Esophagus muscularis mucosa (tissue), 4 donors: Measurements from ENCODE around the gene SYCP2.

Experiments
- CTCF ChIP-seq, 3 experiments: fragments of 200-600 bp in 2 of 3; fragments of 450-650 bp in 1 of 3; sonication (generic) in 2 of 3; IDR thresholded peaks; one replicate each; pipeline ENCODE4 v1.5.1; 2017 to 2019; ENCODE audit warnings: antibody characterized with exemption in 3 of 3, mild to moderate bottlenecking in 2 of 3, moderate library complexity in 1 of 3
- EP300 ChIP-seq: sonication (generic); formaldehyde crosslinking; IDR thresholded peaks from one replicate; pipeline ENCODE4 v1.6.1; 2017; ENCODE audit warnings: antibody characterized with exemption
- POLR2A ChIP-seq: fragments of 450-650 bp; IDR thresholded peaks from one replicate; pipeline ENCODE4 v1.6.1; 2017; ENCODE audit warnings: antibody characterized with exemption, moderate library complexity, mild to moderate bottlenecking, low read depth

- TF ChIP-seq CTCF (IDR thresholded peaks at IDR 0.05) = no peak
- TF ChIP-seq POLR2A = no peak
- TF ChIP-seq EP300 = no peak
Measured at GRCh38 chr20:59873409-59873808, 60.0 kb downstream of the SYCP2 start.
